ENCODE results near the gene RSRC1. TPM values are rescaled to one million over a fixed set of nuclear protein-coding genes. Genes with fewer than 3 reads are reported as not detected.
"Not testable (repeated sequence)": the region's sequence is repeated elsewhere in the genome, so short reads cannot be mapped to it uniquely, and the experiment has no call there.

RSRC1 gene
- total RNA-seq, 1 experiment from 2014 or later: 49.4 TPM

GRCh38 chr3:158329696-158330441 is 220.0 kb downstream of the RSRC1 start:
- BruUV-seq (replicated peaks); H3K4me1 ChIP-seq (ENCODE audit: control insufficient read depth, insufficient read depth, low read length); CTCF ChIA-PET; H3K9me3 ChIP-seq (ENCODE audit: control insufficient read depth, insufficient read depth, low read depth, low read length); H3K27me3 ChIP-seq (ENCODE audit: control insufficient read depth, insufficient read depth, low read length); in situ Hi-C loops (cut with HindIII; ENCODE audit: low pct_unique_long_range_greater_than_20kb, low sequenced_read_pairs); ATAC-seq; H3K27ac ChIP-seq (ENCODE audit: low read length); DNase-seq (ENCODE audit: low read depth, low spot score); H3K36me3 ChIP-seq (ENCODE audit: control insufficient read depth, insufficient read depth, low read length); H3K4me3 ChIP-seq (ENCODE audit: low read depth in 2 of 2, low read length in 2 of 2); intact Hi-C loops (cut with micrococcal nuclease; ENCODE audit: unreplicated experiment): not testable (repeated sequence)
- POLR2A ChIA-PET: interaction anchor here (0.6 kb wide), 1 partner anchor 23 kb away, joined by 3 read pairs; no protein-coding TSS in a partner anchor

DNA sequence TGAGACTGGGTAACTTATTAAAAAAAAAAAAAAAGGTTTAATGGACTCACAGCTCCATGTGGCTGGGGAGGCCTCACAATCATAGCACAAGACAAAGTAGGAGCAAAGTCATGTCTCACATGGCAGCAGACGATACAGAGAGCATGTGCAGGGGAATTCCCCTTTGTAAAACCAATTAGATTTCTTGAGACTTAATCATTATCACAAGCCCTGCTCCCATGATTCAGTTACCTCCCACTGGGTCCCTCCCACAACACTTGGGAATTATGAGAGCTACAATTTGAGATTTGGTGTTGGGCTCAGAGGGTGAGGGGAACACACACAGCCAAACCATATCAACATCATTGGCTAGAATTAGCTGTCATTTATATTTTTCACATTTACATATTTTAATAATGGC is 221.0 kb downstream of the RSRC1 start:
- no peaks in the 10 kb centered on the region for H3K4me1 ChIP-seq (ENCODE audit: control insufficient read depth, insufficient read depth, low read length)
- in situ Hi-C loops (cut with HindIII; ENCODE audit: low pct_unique_long_range_greater_than_20kb, low sequenced_read_pairs): no loop called here
- ChIA-PET CTCF (no interaction called here), POLR2A (no interaction called here)
- H3K27ac ChIP-seq (ENCODE audit: low read length): no peak overlapping the region
- intact Hi-C loops (cut with micrococcal nuclease; ENCODE audit: unreplicated experiment): no loop called here
- no peaks in the 10 kb centered on the region for H3K27me3 ChIP-seq (ENCODE audit: control insufficient read depth, insufficient read depth, low read length)
- no peaks in the 10 kb centered on the region for H3K9me3 ChIP-seq (ENCODE audit: control insufficient read depth, insufficient read depth, low read depth, low read length)
- no TSS peak for BruUV-seq (replicated peaks)
- DNase-seq (ENCODE audit: low read depth, low spot score): no peak
- H3K4me3 ChIP-seq (ENCODE audit: low read depth in 2 of 2, low read length in 2 of 2): no peak overlapping the region
- no peaks in the 10 kb centered on the region for H3K36me3 ChIP-seq (ENCODE audit: control insufficient read depth, insufficient read depth, low read length)
- no peak for TF ChIP-seq TCF7L2 (IDR thresholded peaks at IDR 0.05; ENCODE audit: low read depth, low read length)
- TF ChIP-seq REST (IDR thresholded peaks at IDR 0.05; ENCODE audit: insufficient read depth in 1 of 2, low read depth in 2 of 2, low read length in 1 of 2): no peak
- no peak for TF ChIP-seq POLR2AphosphoS5 (IDR thresholded peaks at IDR 0.05; ENCODE audit: low read depth, low read length)
- no peak for TF ChIP-seq SIN3A (IDR thresholded peaks at IDR 0.05; ENCODE audit: borderline replicate concordance, insufficient read depth, low read depth, low read length)
- no peak for TF ChIP-seq CTCF (IDR thresholded peaks at IDR 0.05)
- ATAC-seq: no peak

DNA sequence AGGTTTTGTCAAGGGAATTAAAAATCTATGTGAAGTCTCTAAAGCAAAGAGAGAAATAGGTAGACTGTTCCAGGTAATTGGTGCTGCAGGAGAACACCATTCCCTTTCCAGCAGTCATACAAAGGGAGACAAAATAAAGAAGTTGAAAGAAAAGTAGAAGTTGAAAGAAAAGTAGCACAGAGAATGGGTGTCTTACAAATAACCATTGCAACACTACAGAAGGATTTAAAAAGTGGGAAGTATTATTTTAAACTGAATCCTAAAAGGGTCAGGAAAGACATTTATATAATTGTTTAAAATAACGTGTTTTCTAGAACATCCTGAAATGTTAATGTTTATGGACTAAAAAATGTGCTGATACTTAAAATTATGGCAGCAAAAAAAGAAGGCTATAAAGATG is 223.8 kb downstream of the RSRC1 start:
- CTCF ChIA-PET: no interaction called here
- no peaks in the 10 kb centered on the region for H3K4me1 ChIP-seq (ENCODE audit: control insufficient read depth, insufficient read depth, low read length)
- in situ Hi-C loops (cut with HindIII; ENCODE audit: low pct_unique_long_range_greater_than_20kb, low sequenced_read_pairs): no loop called here
- intact Hi-C loops (cut with micrococcal nuclease; ENCODE audit: unreplicated experiment): no loop called here
- DNase-seq (ENCODE audit: low read depth, low spot score) (no peak), ATAC-seq (no peak)
- no peak overlapping the region for H3K4me3 ChIP-seq (ENCODE audit: low read depth in 2 of 2, low read length in 2 of 2)
- no peaks in the 10 kb centered on the region for H3K27me3 ChIP-seq (ENCODE audit: control insufficient read depth, insufficient read depth, low read length)
- TF ChIP-seq TCF7L2 (IDR thresholded peaks at IDR 0.05; ENCODE audit: low read depth, low read length): no peak
- no peak for TF ChIP-seq REST (IDR thresholded peaks at IDR 0.05; ENCODE audit: insufficient read depth in 1 of 2, low read depth in 2 of 2, low read length in 1 of 2)
- no peak for TF ChIP-seq SIN3A (IDR thresholded peaks at IDR 0.05; ENCODE audit: borderline replicate concordance, insufficient read depth, low read depth, low read length)
- no peak for TF ChIP-seq CTCF (IDR thresholded peaks at IDR 0.05)
- TF ChIP-seq POLR2AphosphoS5 (IDR thresholded peaks at IDR 0.05; ENCODE audit: low read depth, low read length): no peak
- BruUV-seq (replicated peaks): no TSS peak
- no peak overlapping the region for H3K27ac ChIP-seq (ENCODE audit: low read length)
- POLR2A ChIA-PET: no interaction called here
- H3K9me3 ChIP-seq (ENCODE audit: control insufficient read depth, insufficient read depth, low read depth, low read length): no peaks in the 10 kb centered on the region
- no peaks in the 10 kb centered on the region for H3K36me3 ChIP-seq (ENCODE audit: control insufficient read depth, insufficient read depth, low read length)
